Amygdala (tissue), 56 donors: ENCODE measurements around the gene ARSG.

Experiments
- DNase-seq, 56 donors: peaks; one replicate each; lab custom pipeline; 2025; lab: John Stamatoyannopoulos, UW

The ARSG gene

DNA sequence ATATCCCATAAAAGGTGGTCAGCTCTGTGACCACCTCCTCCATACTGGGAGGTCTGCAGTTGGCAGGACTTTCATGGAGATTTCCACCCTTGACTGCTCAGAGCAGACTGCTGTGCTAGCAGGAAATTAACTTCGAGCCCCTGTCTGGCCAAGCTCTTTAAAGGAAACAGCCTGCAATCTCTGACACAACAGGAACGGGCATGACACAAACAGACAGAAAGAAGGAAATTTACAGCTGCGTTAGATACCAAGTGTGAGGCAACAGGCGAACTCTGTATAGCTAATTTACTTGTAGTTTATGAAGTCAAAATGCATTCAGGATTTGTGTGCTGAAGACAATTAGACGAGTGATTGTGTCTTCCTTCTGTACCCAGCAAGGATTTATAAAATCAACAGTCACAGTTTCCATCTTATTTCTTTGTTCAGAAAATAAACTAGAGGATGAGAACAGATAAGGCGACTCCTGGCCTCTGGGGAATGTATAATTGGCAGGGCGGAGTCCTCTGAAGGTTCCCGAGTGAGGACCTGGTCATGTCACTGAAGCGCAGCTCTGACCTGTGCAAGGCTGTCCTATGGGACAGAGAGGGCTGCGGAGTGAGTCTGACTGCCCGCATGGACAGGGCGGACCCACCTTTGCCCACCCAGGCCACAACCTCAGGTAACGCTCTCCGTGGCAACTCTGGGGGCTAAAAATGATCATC, 149.9 kb downstream of the ARSG start:
- peak in 3 of 56 donors; percentile 8 to 22 (median 14) for DNase-seq

DNA sequence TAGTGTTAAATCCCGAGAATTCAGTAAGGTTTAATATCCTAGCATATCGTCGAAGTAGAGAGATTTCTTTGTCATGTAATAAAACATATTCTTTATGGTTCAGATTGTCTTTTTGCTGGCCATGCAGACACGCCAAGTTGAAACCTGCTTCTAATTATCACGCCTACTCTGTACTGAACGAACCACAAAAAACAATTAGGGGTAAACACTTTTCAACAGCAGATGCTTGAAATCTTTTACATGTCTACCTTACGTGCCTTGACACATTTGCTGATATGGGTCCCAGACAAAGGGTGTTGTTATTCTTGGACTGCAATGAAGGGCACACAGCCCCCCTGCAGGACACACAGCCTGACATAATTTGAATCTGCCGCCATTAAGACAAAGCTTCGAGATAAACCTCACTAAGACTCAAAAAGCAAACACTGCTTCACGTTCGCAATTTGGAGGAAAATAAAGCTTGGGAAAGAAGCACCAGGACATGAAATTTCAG, 152.7 kb downstream of the ARSG start:
- no peak for DNase-seq

- DNase-seq: no peak
Measured at GRCh38 chr17:68445671-68446070, 154.4 kb downstream of the ARSG start.

DNA sequence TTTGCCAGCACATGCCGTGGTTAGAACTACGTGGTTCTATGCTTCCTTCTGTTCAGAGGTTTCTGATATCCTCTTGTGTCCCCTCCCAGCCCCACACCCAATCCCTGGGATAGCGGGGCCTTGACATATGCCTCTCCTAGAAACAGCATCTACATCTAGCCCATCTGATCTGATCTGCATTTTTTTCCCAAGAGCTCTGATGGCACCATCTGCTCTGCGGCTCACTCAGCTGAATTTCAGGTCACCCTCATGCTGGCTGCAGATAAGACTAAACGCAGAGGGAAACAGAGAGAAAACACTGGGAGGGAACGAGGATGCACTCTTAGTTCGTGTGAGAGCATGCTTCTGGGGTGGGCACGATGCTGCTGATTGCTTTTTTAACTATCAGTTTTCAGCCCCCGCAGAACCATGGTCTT, 155.3 kb downstream of the ARSG start:
- DNase-seq: peak in 1 of 56 donors; percentile 12

GRCh38 chr17:68449021-68449739, 157.9 kb downstream of the ARSG start:
- DNase-seq: no peak

- no peak for DNase-seq
Measured at GRCh38 chr17:68450391-68450790, 159.1 kb downstream of the ARSG start.

DNA sequence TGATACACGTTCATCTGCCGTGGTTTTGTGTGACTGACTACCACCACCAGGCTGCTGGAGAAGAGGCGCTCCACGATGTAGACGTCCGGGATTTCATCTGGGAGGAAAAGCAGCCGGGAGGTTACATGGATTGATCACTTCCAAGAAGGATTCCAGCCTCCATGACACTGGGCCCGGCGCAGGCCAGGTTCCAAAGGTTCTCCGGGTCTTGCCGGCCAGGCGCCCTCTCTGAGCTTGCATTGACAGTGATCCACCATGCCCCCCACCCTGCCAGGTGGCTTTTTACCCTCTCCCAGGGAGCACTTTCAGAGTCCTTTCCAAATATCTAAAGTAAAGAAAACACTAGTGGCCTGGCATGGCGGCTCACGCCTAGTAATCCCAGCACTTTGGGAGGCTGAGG, 159.5 kb downstream of the ARSG start:
- DNase-seq: no peak

- DNase-seq: no peak
Measured at GRCh38 chr17:68451670-68452354, 160.5 kb downstream of the ARSG start.

DNA sequence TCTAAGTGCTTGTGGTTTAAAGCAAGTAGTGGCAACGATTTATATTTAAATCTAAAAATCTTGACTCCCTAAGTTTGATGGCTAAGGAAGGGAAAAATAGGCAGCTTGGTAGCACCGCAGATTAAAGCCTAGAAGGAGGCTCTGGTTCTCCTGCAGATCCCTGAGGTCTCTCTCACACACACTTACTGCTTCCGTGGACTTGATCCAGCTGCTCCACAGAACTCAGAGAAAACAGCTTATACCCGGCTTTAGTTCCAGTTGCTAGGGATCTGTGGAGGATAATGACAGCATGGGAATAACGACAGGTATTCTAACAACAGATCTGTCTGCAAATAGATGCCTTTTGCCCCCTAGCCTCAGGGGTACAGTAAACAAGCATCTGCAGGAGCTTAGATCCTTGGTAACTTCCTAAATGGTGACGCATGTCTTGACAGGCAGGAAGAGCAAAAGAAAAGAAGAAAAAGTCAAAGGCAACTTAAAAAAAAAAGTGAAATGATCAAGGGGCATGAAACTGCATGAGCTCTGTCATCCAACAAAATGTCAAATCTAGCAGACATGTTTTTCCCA, 161.5 kb downstream of the ARSG start:
- DNase-seq: no peak

GRCh38 chr17:68453991-68454665, 162.8 kb downstream of the ARSG start:
- no peak for DNase-seq

DNA sequence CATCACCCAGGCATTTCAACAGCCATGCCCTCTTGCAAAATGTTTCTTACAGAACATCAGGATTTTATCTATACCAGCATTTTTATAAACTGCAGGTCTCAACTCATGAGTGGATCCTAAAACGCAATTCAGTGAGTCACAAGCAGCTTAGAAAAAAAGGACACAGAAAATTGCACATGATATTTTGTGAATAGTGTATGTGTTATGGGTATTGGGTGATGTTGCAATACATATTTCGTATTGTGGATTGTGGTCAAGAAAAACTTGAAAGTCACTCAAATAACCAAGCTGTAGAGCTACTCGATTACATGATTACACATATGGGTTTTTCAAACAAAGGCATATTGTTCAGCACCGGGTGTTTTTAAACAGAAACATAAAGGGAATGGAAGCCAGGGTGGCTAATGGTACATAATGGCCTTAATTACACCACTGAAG, 164.6 kb downstream of the ARSG start:
- no peak for DNase-seq

DNA sequence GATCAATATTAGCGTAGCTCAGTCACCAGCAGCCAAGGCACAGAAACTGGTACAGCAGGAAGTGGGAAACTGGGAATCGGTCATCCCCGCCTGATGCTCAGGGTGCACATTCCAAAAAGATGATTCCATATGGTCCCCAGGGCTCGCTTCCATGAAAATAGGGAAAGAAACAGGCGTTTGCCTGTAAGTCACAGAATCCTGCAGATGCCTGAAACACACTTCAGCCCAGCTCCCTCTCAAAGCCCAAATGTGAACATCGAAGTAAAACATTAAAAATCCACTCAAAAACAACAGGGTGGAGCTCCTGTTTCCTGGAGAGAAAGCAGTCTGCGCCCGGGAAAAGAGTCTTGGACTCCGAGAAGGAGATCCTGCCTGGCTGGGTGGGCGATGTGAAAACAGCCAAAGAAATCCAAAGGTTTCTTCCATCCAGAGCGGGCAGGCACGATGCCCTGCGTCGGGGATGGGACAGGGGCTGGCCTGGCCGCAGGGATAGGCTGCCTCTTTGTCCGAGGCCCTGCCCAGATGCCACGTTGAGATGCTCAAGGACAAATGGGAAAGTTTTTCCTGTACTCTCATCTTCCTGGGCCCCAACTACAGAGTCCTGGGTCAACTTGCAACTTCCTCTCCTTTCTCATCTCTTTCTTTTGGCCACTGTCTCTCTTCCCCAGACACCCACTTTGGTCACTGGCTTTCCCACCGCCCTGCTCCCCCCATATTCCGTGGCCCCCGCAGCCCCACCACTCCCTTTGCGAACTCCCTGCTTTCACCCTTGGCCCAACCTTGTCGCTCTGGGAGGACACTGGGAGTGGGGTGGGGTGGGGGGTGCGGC, 165.3 kb downstream of the ARSG start:
- peak in 46 of 56 donors; percentile 22 to 81 (median 54) for DNase-seq

- DNase-seq: peak in 19 of 56 donors; percentile 31 to 83 (median 71)
Measured at GRCh38 chr17:68457168-68457538, 165.9 kb downstream of the ARSG start, which contains the start of gene WIPI1. TSS of gene WIPI1 (minus strand) at chr17:68457496. CDS start at chr17:68457421, 75 bp downstream.

DNA sequence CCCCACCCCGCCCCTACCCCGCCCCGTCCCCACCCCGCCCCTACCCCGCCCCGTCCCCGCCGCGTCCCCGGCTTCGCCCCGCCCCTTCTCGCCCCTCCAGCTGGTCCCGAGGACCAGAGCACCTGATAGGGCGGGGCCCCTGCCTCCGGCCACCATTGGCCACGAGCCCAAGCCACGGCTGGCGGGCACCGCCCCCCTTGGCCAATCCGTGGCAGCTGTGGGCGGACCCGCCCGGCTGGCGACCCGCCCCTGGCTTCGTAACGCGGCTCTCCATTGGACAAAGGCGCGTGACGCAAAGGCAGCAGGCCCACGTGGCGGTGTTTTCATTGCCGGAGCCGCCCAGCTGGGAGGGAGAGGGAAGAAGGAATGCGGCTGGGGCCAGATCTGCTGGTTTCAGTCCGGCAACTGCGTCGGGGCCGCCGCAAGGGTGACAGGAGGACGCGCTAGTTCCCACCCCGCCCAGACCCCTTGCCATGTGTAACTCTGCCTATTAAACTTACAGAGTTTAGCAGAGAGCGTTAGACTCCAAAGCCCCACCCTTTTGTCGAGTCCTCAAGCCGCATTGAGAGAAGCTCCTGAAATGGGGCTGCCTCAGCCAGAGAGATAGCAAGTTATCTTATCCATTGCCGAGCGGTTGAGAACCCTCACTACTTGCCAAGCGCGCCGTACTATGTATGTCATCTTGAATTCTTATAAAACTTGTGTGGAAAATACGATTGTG, 166.4 kb downstream of the ARSG start:
- DNase-seq: peak; percentile 55 to 100 (median 98)

DNA sequence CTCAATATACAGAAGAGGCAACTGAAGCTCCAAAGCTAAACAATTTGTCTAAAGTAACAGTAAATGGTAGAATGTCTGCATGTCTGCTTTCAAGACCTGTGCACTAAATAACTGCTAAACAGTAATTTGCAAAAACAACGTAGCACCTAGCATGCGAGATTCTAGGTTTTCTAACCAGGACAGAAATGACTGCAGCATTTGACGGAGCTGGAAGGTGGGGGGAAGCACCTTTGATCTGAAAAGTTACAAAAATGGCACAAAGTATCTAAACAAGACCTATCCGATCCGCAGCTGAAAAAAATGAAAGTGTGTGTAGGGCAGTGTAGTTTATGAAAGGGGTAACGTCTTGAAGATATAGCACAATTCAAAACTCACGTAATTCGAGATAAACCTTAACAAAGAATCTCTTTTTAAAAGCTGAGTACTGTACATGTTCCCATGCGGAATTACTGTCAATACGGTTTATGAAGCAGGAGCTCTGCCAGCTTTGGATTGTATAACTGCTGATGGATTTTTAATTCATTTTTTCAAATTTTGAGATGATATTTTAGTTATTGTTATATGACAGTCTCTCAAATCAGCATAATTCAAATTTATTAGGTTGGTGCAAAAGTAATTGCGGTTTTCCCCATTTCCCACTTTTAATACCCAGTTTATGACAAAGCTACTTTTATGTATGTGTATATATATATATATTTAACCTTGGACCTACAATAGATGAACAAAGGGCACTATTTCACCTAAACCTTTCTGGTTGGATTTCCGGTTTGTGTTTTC, 167.2 kb downstream of the ARSG start:
- DNase-seq: no peak

GRCh38 chr17:68459037-68459639, 167.8 kb downstream of the ARSG start:
- DNase-seq: no peak

DNA sequence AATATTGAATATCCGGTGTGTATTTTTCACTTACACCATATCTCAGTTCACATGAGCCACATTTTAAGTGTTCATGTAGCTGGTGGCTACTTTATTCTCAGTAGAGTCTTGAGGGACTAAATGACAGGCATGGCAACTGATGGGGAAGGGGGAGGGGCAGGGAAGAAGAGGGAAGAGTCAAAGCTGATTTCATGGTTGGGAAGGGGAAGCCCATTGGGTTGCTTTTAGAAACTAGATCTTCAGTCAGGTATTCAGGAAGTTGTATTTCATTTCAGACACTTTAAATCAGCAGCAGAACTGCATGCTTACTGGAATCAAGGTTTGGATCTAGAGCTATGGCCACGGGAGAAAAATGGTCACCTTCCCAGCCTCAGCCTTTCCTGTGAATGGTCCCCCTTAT, 168.9 kb downstream of the ARSG start:
- no peak for DNase-seq
